ENCODE measurements around the gene PAXX. TPM values are rescaled to one million over a fixed set of nuclear protein-coding genes. Genes with fewer than 3 reads are reported as not detected.

PAXX gene
- total and polyA plus RNA-seq, 2 donors: 9.3 to 55.4 TPM

DNA sequence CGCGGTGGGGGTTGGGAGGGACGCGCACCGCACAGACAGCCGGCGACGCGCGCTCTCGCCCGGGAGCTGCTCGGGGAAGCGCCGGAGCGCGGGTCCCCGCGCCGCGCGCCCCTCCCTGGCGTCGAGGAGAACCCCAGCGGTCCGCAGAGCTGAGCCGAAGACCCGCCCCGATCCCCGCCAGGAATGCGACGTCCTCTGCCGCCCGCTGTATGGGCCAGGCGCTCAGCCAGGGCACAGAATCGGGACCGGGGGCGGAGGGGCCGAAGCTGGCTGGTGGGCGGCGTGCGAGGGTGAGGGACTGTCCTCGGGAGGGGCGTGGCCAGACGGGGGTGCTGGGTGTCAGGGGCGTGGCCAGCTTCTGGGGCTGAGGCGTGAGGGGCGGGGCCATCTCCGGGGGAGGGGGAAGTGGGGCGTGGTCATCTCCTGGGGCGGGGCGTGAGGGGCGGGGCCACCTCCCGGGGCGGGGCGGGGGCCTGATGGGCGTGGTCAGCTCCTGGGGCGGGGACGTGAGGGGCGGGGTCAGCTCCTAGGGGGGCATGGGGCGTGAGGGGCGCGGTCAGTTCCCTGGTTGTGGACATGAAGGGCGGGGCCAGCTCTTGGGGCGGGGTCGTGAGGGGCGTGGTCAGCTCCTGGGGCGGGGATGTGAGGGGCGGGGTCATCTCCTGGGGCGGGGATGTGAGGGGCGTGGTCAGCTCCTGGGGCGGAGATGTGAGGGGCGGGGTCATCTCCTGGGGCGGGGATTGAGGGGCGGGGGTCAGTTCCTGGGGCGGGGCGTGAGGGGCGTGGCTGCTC lies 14.0 kb upstream of the PAXX start:
- no peaks in the 10 kb centered on the region for H3K36me3 ChIP-seq (ENCODE audit: insufficient read depth)
- no peak overlapping the region for H3K27ac ChIP-seq (ENCODE audit: low read depth)
- DNase-seq (ENCODE audit: extremely low spot score): no peak
- H3K4me3 ChIP-seq (ENCODE audit: low read depth, low read length): peak overlapping the region; percentile 27
- WGBS: 3% methylated on average over 78 of the region's 78 CpGs
- no peaks in the 10 kb centered on the region for H3K4me1 ChIP-seq (ENCODE audit: insufficient read depth)

DNA sequence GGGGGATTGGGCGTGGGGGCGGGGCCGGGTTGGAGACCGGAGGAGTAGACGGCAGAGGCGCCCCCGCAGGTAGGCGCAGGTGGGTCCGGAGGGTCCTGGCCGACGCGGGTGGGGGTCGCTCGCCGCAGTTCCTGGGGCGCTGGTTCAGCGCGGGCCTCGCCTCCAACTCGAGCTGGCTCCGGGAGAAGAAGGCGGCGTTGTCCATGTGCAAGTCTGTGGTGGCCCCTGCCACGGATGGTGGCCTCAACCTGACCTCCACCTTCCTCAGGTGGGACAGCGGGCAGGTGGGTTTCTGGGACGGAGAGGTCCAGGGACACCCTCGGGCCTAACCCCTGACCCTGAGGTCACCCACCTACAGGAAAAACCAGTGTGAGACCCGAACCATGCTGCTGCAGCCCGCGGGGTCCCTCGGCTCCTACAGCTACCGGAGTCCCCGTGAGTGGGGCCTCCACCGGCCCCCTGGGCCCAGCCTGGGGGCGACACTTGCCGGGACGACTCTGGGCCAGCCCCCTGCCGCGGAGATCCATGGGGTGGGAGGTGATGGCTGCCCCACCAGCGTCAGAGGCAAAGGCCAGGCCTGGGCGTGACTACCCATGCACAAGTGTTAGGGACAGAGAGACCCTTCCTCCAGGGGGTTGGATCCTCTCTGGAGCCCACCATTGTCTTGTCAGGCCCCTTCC lies 13.2 kb upstream of the PAXX start:
- WGBS: 52% methylated on average over 41 of the region's 41 CpGs
- H3K4me3 ChIP-seq (ENCODE audit: low read depth, low read length): no peak overlapping the region
- no peaks in the 10 kb centered on the region for H3K4me1 ChIP-seq (ENCODE audit: insufficient read depth)
- H3K36me3 ChIP-seq (ENCODE audit: insufficient read depth): no peaks in the 10 kb centered on the region
- no peak overlapping the region for H3K27ac ChIP-seq (ENCODE audit: low read depth)
- DNase-seq (ENCODE audit: extremely low spot score): no peak

DNA sequence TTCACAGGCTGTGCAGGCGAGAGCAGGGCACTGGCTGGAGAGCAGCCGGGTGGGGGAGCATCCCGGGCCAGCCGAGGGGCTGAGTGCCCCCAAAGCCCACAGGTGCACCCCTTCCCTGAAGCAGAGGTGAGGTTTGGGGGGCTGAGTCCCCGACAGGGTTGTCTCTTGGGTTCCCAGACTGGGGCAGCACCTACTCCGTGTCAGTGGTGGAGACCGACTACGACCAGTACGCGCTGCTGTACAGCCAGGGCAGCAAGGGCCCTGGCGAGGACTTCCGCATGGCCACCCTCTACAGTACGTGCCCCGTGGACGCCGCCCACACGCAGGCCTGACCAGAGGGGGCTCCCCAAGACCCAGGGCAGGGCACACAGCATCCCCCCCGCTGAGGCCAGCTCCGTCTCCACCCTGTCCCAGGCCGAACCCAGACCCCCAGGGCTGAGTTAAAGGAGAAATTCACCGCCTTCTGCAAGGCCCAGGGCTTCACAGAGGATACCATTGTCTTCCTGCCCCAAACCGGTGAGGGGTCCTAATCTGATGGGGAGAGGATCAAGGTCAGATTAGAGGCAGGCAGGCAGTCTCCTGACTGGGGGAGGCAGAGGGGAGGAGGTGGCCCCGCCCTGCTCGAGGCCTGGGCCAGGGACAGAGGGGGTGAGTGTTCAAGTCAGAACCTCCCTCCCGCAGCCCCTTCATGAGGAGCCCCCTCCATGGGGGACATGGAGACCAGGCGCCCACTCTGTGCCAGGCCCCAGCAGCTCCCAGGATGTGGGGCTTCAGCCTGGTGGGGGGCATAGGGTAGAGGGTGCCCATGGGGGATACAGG lies 12.2 kb upstream of the PAXX start:
- Histone ChIP-seq H3K4me3 (ENCODE audit: low read depth, low read length) (no peak overlapping the region), H3K27ac (ENCODE audit: low read depth) (no peak overlapping the region), H3K36me3 (ENCODE audit: insufficient read depth) (no peaks in the 10 kb centered on the region), H3K4me1 (ENCODE audit: insufficient read depth) (no peaks in the 10 kb centered on the region)
- WGBS: 89% methylated on average over 26 of the region's 26 CpGs
- no peak for DNase-seq (ENCODE audit: extremely low spot score)

DNA sequence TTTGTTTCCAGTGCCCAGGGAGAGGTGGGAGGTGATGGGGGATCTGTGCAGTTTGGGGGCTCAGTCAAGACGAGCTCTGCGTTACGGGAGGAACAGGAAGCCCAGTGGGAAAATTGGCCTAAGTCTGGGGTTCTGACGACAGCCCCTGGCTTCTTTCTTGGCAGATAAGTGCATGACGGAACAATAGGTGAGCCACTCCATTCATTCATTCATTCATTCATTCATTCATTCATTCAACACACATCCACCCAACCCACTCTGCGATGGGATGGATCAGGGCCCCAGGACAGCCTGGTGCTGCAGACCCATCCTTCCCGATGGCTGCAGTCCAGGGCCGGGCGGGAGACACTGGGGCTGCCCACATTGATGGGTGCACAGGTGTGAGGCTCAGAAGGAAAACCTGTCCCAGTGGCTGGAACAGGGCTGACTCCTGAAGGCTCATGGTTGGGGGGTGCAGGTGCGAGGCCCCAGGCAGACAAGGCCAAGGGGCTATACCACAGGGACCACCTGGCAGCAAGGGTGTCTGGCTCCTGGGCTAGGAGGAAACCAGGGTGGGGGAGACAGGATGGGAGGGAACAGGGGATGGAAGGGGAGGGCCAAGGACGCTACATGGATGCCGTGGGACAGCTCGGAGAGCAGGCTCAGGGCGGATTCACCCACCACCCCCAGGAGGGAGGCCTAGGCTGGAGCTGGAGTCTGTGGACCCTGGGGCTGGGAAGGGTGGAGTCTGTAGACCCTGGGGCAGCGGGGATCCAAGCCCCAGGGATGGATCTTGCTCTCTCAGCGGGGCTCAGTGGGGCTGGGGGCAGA lies 11.3 kb upstream of the PAXX start:
- WGBS: 88% methylated on average over 16 of the region's 16 CpGs
- no peak overlapping the region for H3K27ac ChIP-seq (ENCODE audit: low read depth)
- H3K4me1 ChIP-seq (ENCODE audit: insufficient read depth): no peaks in the 10 kb centered on the region
- DNase-seq (ENCODE audit: extremely low spot score): no peak
- no peaks in the 10 kb centered on the region for H3K36me3 ChIP-seq (ENCODE audit: insufficient read depth)
- no peak overlapping the region for H3K4me3 ChIP-seq (ENCODE audit: low read depth, low read length)

DNA sequence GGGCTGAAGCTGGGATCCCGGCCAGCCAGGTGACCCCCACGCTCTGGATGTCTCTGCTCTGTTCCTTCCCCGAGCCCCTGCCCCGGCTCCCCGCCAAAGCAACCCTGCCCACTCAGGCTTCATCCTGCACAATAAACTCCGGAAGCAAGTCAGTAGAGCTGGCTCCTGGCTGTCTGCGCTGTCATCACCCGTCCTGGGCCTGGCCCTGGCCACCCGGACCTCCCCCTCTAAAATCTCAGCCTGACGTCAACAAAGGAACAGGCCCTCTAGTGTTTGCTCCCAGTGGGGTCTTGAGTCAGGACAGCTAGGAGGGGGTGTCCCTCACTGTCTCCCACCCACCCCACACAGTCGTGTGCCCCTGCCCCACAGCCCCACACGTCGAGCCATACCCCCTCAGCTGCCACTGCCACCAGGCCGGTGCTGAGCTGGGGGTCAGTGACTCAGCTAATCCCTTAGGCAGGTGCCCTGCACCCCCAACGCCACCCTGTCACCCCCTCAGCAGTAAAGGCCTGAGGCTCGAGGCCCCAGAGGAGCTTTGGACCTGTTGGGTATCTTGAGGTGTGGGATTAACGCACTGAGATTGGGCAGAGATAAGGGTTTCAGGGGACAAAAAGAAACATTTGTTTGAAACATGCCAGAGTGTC lies 10.5 kb upstream of the PAXX start:
- H3K4me1 ChIP-seq (ENCODE audit: insufficient read depth): no peaks in the 10 kb centered on the region
- 48% methylated on average over 17 of the region's 17 CpGs for WGBS

DNA sequence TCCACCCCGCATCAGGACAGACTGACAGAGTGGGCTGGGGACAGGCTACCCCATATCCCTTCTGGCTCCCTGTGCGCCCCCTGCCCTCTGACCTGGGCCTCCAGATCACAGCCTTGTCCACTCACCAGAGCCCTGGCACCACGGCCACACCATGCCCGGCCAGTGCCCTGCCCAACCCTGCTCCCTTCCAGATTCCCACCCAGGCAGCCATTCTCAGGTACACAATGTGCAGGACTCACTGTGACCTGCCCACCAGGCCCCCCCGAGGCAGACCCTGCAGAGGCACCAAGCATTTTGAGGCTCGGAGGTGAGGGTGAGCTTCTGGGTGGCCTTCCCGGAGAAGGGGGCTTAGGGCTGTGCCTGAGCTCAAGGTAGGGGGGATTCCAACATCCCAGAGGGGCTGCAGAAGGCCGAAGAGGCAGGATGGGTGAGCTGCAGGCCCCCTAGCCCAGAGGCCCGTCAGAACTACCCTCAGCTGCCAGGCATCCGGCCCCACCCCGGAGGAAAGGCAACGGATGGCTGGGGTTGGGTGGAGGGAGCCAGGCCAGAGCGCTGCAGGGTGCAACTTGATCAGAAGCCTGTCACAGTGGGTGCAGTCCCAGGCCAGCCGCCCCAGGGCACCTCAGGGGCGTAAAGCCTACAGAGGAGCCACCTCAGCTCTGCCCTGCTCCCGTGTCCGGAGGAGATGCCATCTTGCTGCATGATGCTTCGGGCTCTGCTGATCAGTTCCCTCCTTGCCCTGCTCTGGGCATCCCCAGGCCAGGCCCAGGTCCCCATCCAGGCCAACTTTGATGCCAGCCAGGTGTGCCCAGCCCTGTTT lies 9.8 kb upstream of the PAXX start, which contains the start of gene LCNL1:
Gene LCNL1 (plus strand): TSS at position 762 of the 820 bp plus-strand sequence. CDS start 594 bp downstream, outside the sequence.
- Histone ChIP-seq H3K4me3 (ENCODE audit: low read depth, low read length) (no peak within 1 kb of the TSS), H3K27ac (ENCODE audit: low read depth) (no peak within 1 kb of the TSS), H3K4me1 (ENCODE audit: insufficient read depth) (no peaks in the 10 kb centered on the region), H3K36me3 (ENCODE audit: insufficient read depth) (no peaks in the 10 kb centered on the region)
- DNase-seq (ENCODE audit: extremely low spot score): no peak
- 82% methylated on average over 18 of the region's 18 CpGs for WGBS

More for the DNA sequence above, 10.5 kb upstream of the PAXX start:
- Histone ChIP-seq H3K4me3 (ENCODE audit: low read depth, low read length) (no peak overlapping the region), H3K36me3 (ENCODE audit: insufficient read depth) (no peaks in the 10 kb centered on the region), H3K27ac (ENCODE audit: low read depth) (no peak overlapping the region)
- DNase-seq (ENCODE audit: extremely low spot score): no peak

DNA sequence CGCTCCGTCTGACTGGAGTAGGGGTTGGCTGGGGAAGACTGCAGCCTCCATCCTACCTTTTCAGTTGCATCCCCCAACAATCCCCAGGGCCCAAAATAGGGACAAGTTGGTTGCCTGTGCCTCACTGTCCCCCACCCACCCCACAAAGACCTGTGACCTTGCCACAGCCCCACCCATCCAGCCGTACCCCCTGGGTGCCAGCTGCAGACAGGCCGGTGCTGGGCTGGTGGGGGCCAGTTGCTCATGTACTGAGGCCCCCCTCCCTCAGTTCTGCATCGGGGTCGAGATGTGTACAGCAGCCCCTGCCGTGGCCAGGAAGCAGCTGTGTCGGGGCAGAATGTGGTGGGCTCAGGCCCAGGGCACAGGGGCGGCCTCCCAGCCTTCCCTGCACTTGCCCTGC lies 9.1 kb upstream of the PAXX start:
- no peak for DNase-seq (ENCODE audit: extremely low spot score)
- no peak overlapping the region for H3K4me3 ChIP-seq (ENCODE audit: low read depth, low read length)
- no peaks in the 10 kb centered on the region for H3K4me1 ChIP-seq (ENCODE audit: insufficient read depth)
- H3K27ac ChIP-seq (ENCODE audit: low read depth): no peak overlapping the region
- no peaks in the 10 kb centered on the region for H3K36me3 ChIP-seq (ENCODE audit: insufficient read depth)
- 87% methylated on average over 9 of the region's 9 CpGs for WGBS

DNA sequence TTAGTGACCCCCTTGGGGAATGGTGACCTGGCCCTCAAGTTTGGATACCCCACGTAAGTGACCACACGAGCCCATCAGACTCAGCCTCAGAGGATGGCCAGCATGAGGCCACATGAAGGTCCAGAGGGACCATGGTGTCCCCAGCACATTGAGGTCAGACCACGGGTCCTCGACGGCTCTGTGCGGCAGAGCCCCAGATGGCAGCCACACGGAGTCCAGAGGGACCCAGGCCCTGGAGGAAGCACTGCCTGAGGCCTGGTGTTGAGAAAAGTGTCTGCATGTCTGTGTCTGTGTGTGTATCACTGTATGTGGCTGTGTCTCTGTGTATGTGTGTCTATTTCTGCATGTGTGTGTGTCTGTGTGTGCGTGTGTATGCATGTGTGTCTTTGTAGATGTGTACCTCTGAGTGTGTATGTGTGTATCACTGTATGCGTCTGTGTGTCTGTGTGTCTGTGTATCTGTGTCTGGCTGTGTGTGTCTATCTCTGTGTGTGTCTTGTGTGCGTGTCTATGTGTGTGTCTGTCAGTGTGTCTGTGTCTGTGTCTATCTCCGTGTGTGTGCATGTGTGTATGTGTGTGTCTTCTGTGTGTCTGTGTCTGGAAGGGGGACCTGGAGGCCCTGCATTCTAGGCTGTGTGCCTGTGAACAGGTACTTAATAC lies 8.4 kb upstream of the PAXX start:
- DNase-seq (ENCODE audit: extremely low spot score): no peak
- WGBS: 81% methylated on average over 11 of the region's 11 CpGs
- no peaks in the 10 kb centered on the region for H3K36me3 ChIP-seq (ENCODE audit: insufficient read depth)
- H3K4me1 ChIP-seq (ENCODE audit: insufficient read depth): no peaks in the 10 kb centered on the region
- H3K27ac ChIP-seq (ENCODE audit: low read depth): no peak overlapping the region
- H3K4me3 ChIP-seq (ENCODE audit: low read depth, low read length): no peak overlapping the region

DNA sequence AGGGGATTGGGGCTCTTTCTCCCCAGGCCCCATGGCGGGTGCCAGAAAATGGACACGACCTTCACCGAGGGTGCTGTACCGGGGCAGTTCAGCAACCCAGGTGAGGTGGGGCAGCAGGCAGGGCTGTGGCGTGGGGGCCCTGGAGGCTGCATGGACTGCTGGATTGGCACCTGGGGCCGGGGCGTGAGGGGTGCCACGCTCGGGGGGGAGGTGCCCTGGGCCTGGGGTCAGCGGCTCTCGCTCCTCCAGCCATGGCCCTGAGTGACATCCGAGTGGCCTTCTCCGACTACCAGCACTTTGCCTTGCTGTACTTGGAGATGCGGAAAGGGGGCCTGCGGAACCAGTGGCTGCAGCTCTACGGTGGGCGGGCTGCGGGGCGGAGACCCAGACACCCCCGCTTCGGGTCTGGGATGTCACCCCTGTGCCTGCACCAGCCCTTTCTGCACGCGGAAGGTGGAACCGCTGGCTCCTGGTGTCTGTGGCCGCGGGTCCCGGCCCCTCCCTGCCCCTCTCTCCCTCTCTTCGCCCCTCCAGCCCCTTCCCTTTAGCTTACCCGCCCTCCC lies 7.7 kb upstream of the PAXX start:
- Histone ChIP-seq H3K4me3 (ENCODE audit: low read depth, low read length) (no peak overlapping the region), H3K4me1 (ENCODE audit: insufficient read depth) (no peaks in the 10 kb centered on the region), H3K27ac (ENCODE audit: low read depth) (no peak overlapping the region), H3K36me3 (ENCODE audit: insufficient read depth) (no peaks in the 10 kb centered on the region)
- DNase-seq (ENCODE audit: extremely low spot score): no peak
- 49% methylated on average over 29 of the region's 29 CpGs for WGBS

DNA sequence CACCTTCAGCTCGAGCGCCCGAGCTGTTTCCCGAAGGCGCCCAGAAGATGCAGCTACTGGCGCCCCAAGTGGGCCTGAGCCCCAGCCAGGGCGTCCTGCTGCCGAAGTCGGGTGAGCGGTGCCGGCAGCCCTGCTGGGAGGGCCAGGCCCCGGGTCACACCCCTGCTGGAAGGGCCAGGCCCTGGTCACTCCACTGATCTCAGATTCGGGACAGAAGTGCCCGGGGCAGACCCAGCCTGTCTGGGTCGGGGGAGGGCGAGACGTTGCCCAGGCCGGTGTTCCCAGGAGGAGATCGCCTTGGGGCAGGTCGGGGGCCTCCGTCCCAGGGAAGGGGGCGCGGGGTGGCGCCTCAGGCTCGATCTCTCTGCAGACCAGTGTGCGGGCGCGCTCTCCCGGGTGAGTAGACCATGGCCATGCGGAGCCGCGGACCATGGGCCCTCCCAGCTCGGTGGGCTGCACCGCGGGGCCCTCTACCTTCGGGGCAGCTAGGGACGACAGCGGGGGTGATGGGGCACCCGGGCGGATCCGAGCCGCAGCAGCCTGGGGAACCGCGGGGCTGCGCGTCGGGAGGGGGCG lies 7.1 kb upstream of the PAXX start:
- Histone ChIP-seq H3K4me3 (ENCODE audit: low read depth, low read length) (no peak overlapping the region), H3K36me3 (ENCODE audit: insufficient read depth) (no peaks in the 10 kb centered on the region), H3K27ac (ENCODE audit: low read depth) (no peak overlapping the region), H3K4me1 (ENCODE audit: insufficient read depth) (no peaks in the 10 kb centered on the region)
- DNase-seq (ENCODE audit: extremely low spot score): no peak
- 10% methylated on average over 48 of the region's 48 CpGs for WGBS

DNA sequence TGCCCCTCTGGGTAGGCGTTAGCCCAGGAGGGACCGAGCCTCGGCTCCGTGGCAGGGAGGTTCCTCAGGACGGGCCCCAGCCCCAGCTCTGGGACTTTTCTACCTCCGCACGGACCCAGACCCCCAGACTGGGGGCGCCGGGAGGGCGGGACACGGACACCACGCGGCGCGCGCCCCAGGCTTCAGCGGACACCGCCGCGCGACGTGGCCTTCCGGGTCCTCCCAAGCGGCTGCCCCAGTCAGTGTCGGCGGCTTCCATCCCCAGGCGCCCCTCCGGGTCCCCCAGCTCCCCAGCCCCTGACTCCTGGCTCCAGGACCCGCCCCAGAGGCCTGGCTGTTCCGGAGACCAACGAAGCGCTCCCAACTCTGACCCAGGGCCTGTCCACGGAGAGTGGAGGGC lies 6.4 kb upstream of the PAXX start:
- Histone ChIP-seq H3K4me1 (ENCODE audit: insufficient read depth) (no peaks in the 10 kb centered on the region), H3K36me3 (ENCODE audit: insufficient read depth) (no peaks in the 10 kb centered on the region), H3K4me3 (ENCODE audit: low read depth, low read length) (no peak overlapping the region), H3K27ac (ENCODE audit: low read depth) (no peak overlapping the region)
- no peak for DNase-seq (ENCODE audit: extremely low spot score)
- 16% methylated on average over 33 of the region's 33 CpGs for WGBS
